Spleen (tissue), 7 donors: Measurements from ENCODE around the gene DDAH1.

Experiments
- CTCF ChIP-seq, 11 experiments: fragments of 200-600 bp in 7 of 11; fragments of 450-650 bp in 4 of 11; sonication (generic) in 4 of 11; IDR thresholded peaks in 8 of 11; conservative IDR thresholded peaks in 3 of 11; 1 replicate in 7 of 11; 2 replicates in 4 of 11; pipeline versions ENCODE4 v1.4.0 to v1.8.0; 2016 to 2021; ENCODE audit warnings: antibody characterized with exemption in 11 of 11, inconsistent platforms in 4 of 11, mild to moderate bottlenecking in 1 of 11
- POLR2A ChIP-seq, 3 donors: fragments of 450-650 bp; IDR thresholded peaks; one replicate each; pipeline ENCODE4 v1.5.1; 2017; ENCODE audit warnings: antibody characterized with exemption in 3 of 3, mild to moderate bottlenecking in 1 of 3
- donor health status: DM: no; HTN: no; CAD: no; lungs with moderate emphysema.
- donor health status: DM: no; HTN: no; CAD: no.
- donor health status: DM: no; HTN: no; CAD: no.

GRCh38 chr1:85317560-85317959 is 147.4 kb downstream of the DDAH1 start:
- no peak for TF ChIP-seq CTCF (IDR thresholded peaks at IDR 0.05 in 8 of 11, conservative IDR thresholded peaks at IDR 0.05 in 3 of 11)
- TF ChIP-seq POLR2A (IDR thresholded peaks at IDR 0.05) = no peak
